Superior temporal gyrus (tissue), 1 donor: ENCODE data around the gene ATXN7.

Experiments
- DNase-seq: peaks from one replicate; pipeline ENCODE4 v3.0.0-alpha.2; 2016; ENCODE audit errors: extremely low spot score

ATXN7 gene

GRCh38 chr3:64049832-64050231 is 186.2 kb downstream of the ATXN7 start:
- DNase-seq: no peak
